H1 (cell line): ENCODE results near the gene UBE2G2. TPM values are rescaled to one million over a fixed set of nuclear protein-coding genes. Genes with fewer than 3 reads are reported as not detected.

ENCODE experiments used
- CTCF ChIA-PET: fragments of 300-600 bp; sonication (Branson Sonifier 250); formaldehyde crosslinking; loops from one replicate; lab custom pipeline; 2021; ENCODE audit not compliant: partially characterized antibody; lab: Charles Lee
- POLR2A ChIA-PET: fragments of 300-600 bp; sonication (Branson Sonifier 250); formaldehyde crosslinking; loops from one replicate; lab custom pipeline; 2021; ENCODE audit warnings: inconsistent platforms; ENCODE audit not compliant: partially characterized antibody; lab: Charles Lee
- DNase-seq, 2 experiments: peaks; one replicate each; pipeline versions ENCODE4 v3.0.0 to v3.0.0-alpha.2; 2010 to 2022; ENCODE audit warnings: low spot score in 2 of 2, low read depth in 1 of 2, mixed read lengths in 1 of 2
- FAIRE-seq: peaks from 2 replicates; lab custom pipeline; 2011; peaks lifted over from hg19 to GRCh38; lab: Jason Lieb, UNC
- H2AFZ ChIP-seq: 2 replicates; pipeline ENCODE4 v1.8.1; 2012; ENCODE audit warnings: low read length, inconsistent platforms
- H2AK5ac ChIP-seq: 2 replicates; pipeline ENCODE4 v1.6.1; 2013; ENCODE audit warnings: low read depth, low read length
- H2BK120ac ChIP-seq: replicated peaks from 2 replicates; pipeline ENCODE3; 2013; ENCODE audit warnings: low read depth, low read length, inconsistent platforms
- H2BK12ac ChIP-seq: 2 replicates; pipeline ENCODE4 v1.6.1; 2013; ENCODE audit warnings: low read depth, low read length
- H2BK15ac ChIP-seq: 2 replicates; pipeline ENCODE4 v1.6.1; 2013; ENCODE audit warnings: low read length
- H2BK20ac ChIP-seq: 2 replicates; pipeline ENCODE4 v1.6.1; 2013; ENCODE audit warnings: low read length
- H2BK5ac ChIP-seq: 2 replicates; pipeline ENCODE4 v1.6.1; 2013; ENCODE audit warnings: low read depth, low read length
- H3K14ac ChIP-seq: 2 replicates; pipeline ENCODE4 v1.6.1; 2013; ENCODE audit warnings: inconsistent platforms; ENCODE audit not compliant: insufficient read length
- H3K18ac ChIP-seq: 2 replicates; pipeline ENCODE4 v1.6.1; 2013; ENCODE audit warnings: low read length; ENCODE audit errors: extremely low read depth
- H3K23ac ChIP-seq: 2 replicates; pipeline ENCODE4 v1.6.1; 2013; ENCODE audit warnings: inconsistent platforms; ENCODE audit not compliant: insufficient read length
- H3K23me2 ChIP-seq: 2 replicates; pipeline ENCODE4 v1.6.1; 2013; ENCODE audit warnings: low read depth, low read length
- H3K27ac ChIP-seq: 2 replicates; pipeline ENCODE4 v1.6.1; 2011; ENCODE audit warnings: low read depth, low read length, inconsistent platforms
- H3K27me3 ChIP-seq, 4 experiments: replicated peaks in 1 of 4; 1 replicate in 1 of 4; 2 replicates in 3 of 4; pipeline versions ENCODE4 v1.6.1 to v1.8.1; 2011 to 2013; ENCODE audit warnings: low read length in 3 of 4, mild to moderate bottlenecking in 3 of 4, inconsistent platforms in 2 of 4, mixed read lengths in 2 of 4, moderate library complexity in 1 of 4; ENCODE audit not compliant: control insufficient read depth in 3 of 4, insufficient read depth in 3 of 4; ENCODE audit errors: extremely low read depth in 1 of 4
- H3K36me3 ChIP-seq, 4 experiments: 2 replicates each; pipeline versions ENCODE4 v1.6.1 to v1.8.1; 2011 to 2013; ENCODE audit warnings: mild to moderate bottlenecking in 4 of 4, low read length in 3 of 4, moderate library complexity in 2 of 4, control low read depth in 1 of 4, inconsistent platforms in 1 of 4; ENCODE audit not compliant: insufficient read depth in 4 of 4, control insufficient read depth in 2 of 4
- H3K4ac ChIP-seq: replicated peaks from 2 replicates; pipeline ENCODE3; 2013; ENCODE audit warnings: low read length, low read depth, mixed read lengths, inconsistent platforms; ENCODE audit not compliant: insufficient read length
- H3K4me1 ChIP-seq, 4 experiments: replicated peaks in 1 of 4; 1 replicate in 1 of 4; 2 replicates in 3 of 4; pipeline versions ENCODE4 v1.6.1 to v1.8.1; 2011 to 2013; ENCODE audit warnings: low read length in 3 of 4, inconsistent platforms in 2 of 4, mixed read lengths in 1 of 4; ENCODE audit not compliant: insufficient read depth in 4 of 4, control insufficient read depth in 3 of 4
- H3K4me2 ChIP-seq, 2 experiments: 2 replicates each; pipeline versions ENCODE4 v1.6.1 to v1.8.1; 2011 to 2013; ENCODE audit warnings: low read depth in 2 of 2, low read length in 2 of 2, control low read depth in 1 of 2, inconsistent platforms in 1 of 2, mild to moderate bottlenecking in 1 of 2; ENCODE audit not compliant: insufficient read depth in 1 of 2
- H3K4me3 ChIP-seq, 4 experiments: fragments of 200-600, 300-600 bp in 1 of 4; sonication (generic), shearing (Covaris generic), sonication (Bioruptor Twin) in 1 of 4; 2 replicates each; pipeline versions ENCODE4 v1.5.1 to v1.8.1; 2011 to 2016; ENCODE audit warnings: low read length in 4 of 4, low read depth in 3 of 4, control low read depth in 2 of 4, inconsistent platforms in 2 of 4, mild to moderate bottlenecking in 2 of 4, mixed read lengths in 1 of 4, moderate library complexity in 1 of 4; ENCODE audit not compliant: insufficient read depth in 2 of 4; ENCODE audit errors: extremely low read depth in 1 of 4
- H3K56ac ChIP-seq: replicated peaks from 2 replicates; pipeline ENCODE3; 2013; ENCODE audit warnings: low read depth, mild to moderate bottlenecking, mixed read lengths, low read length, inconsistent platforms; ENCODE audit not compliant: insufficient read length
- H3K79me1 ChIP-seq: 2 replicates; pipeline ENCODE4 v1.6.1; 2013; ENCODE audit warnings: low read depth, low read length, control low read depth
- H3K79me2 ChIP-seq, 2 experiments: 2 replicates each; pipeline versions ENCODE4 v1.6.1 to v1.8.1; 2012 to 2013; ENCODE audit warnings: low read length in 2 of 2, mild to moderate bottlenecking in 2 of 2, inconsistent platforms in 1 of 2; ENCODE audit not compliant: insufficient read depth in 2 of 2, control insufficient read depth in 1 of 2
- H3K9ac ChIP-seq, 4 experiments: replicated peaks in 1 of 4; 1 replicate in 1 of 4; 2 replicates in 3 of 4; pipeline versions ENCODE4 v1.6.1 to v1.8.1; 2011 to 2013; ENCODE audit warnings: low read depth in 3 of 4, low read length in 3 of 4, control low read depth in 2 of 4, mild to moderate bottlenecking in 2 of 4, moderate library complexity in 2 of 4, inconsistent platforms in 1 of 4; ENCODE audit errors: extremely low read depth in 1 of 4
- H3K9me3 ChIP-seq, 2 experiments: 2 replicates each; pipeline versions ENCODE4 v1.6.1 to v1.8.1; 2012 to 2013; ENCODE audit warnings: mild to moderate bottlenecking in 2 of 2, moderate library complexity in 2 of 2, control low read depth in 1 of 2, inconsistent platforms in 1 of 2, low read depth in 1 of 2, low read length in 1 of 2, mixed read lengths in 1 of 2; ENCODE audit not compliant: insufficient read depth in 2 of 2
- H4K20me1 ChIP-seq, 2 experiments: replicated peaks in 1 of 2; 2 replicates each; pipeline versions ENCODE3 to v1.8.1; 2011 to 2013; ENCODE audit warnings: inconsistent platforms in 2 of 2, low read length in 2 of 2, mild to moderate bottlenecking in 1 of 2; ENCODE audit not compliant: insufficient read depth in 2 of 2, control insufficient read depth in 1 of 2
- H4K5ac ChIP-seq: 2 replicates; pipeline ENCODE4 v1.6.1; 2013; ENCODE audit warnings: low read length, low read depth, mixed read lengths, inconsistent platforms; ENCODE audit not compliant: insufficient read length
- H4K8ac ChIP-seq: 2 replicates; pipeline ENCODE4 v1.8.0; 2013; ENCODE audit warnings: mild to moderate bottlenecking, moderate library complexity, low read length, inconsistent platforms; ENCODE audit not compliant: insufficient read depth; ENCODE audit errors: extremely low read depth
- H4K91ac ChIP-seq: replicated peaks from 2 replicates; pipeline ENCODE3; 2013; ENCODE audit warnings: low read length, mixed read lengths, inconsistent platforms; ENCODE audit not compliant: insufficient read length
- BACH1 ChIP-seq: IDR thresholded peaks from 2 replicates; pipeline ENCODE4 v1.6.1; 2012; ENCODE audit warnings: low read length, improper control_type of control experiment
- CBX5 ChIP-seq: fragments of 300-800, 300-1000 bp; sonication (generic); IDR thresholded peaks from 2 replicates; pipeline ENCODE4 v1.7.1; 2016; ENCODE audit warnings: antibody characterized with exemption, low read length, low read depth
- CTBP2 ChIP-seq: IDR thresholded peaks from 2 replicates; pipeline ENCODE4 v1.7.0; 2011; ENCODE audit warnings: borderline replicate concordance, mild to moderate bottlenecking, moderate library complexity, mixed read lengths, low read length; ENCODE audit not compliant: insufficient read depth, insufficient read length
- FOSL1 ChIP-seq: IDR thresholded peaks from 2 replicates; pipeline ENCODE4 v1.6.1; 2011; ENCODE audit warnings: mild to moderate bottlenecking, low read depth, low read length, moderate library complexity; ENCODE audit not compliant: insufficient read depth
- HDAC2 ChIP-seq, 2 experiments: fragments of 300-600 bp in 1 of 2; sonication (generic) in 1 of 2; IDR thresholded peaks; 2 replicates each; pipeline ENCODE4 v1.6.1; 2011 to 2012; ENCODE audit warnings: low read depth in 2 of 2, low read length in 2 of 2, mild to moderate bottlenecking in 2 of 2, moderate library complexity in 2 of 2, borderline replicate concordance in 1 of 2, inconsistent platforms in 1 of 2
- JUN ChIP-seq: IDR thresholded peaks from 2 replicates; pipeline ENCODE4 v1.6.1; 2011; ENCODE audit warnings: low read depth, mild to moderate bottlenecking, improper control_type of control experiment, low read length
- MAX ChIP-seq: IDR thresholded peaks from 2 replicates; pipeline ENCODE4 v1.6.1; 2012; ENCODE audit warnings: inconsistent platforms
- NRF1 ChIP-seq: IDR thresholded peaks from 2 replicates; pipeline ENCODE4 v1.6.1; 2011; ENCODE audit warnings: mild to moderate bottlenecking, low read depth, low read length, improper control_type of control experiment
- POLR2A ChIP-seq, 2 experiments: IDR thresholded peaks; 1 replicate in 1 of 2; 2 replicates in 1 of 2; pipeline ENCODE4 v1.6.1; 2011; ENCODE audit warnings: low read depth in 2 of 2, low read length in 2 of 2, mild to moderate bottlenecking in 2 of 2; ENCODE audit errors: control extremely low read depth in 1 of 2
- POU5F1 ChIP-seq: IDR thresholded peaks from 2 replicates; pipeline ENCODE4 v1.6.1; 2011; ENCODE audit warnings: low read depth, mild to moderate bottlenecking, low read length, moderate library complexity
- SP1 ChIP-seq: IDR thresholded peaks from 2 replicates; pipeline ENCODE4 v1.6.1; 2011; ENCODE audit warnings: low read depth, low read length
- TEAD4 ChIP-seq: IDR thresholded peaks from 2 replicates; pipeline ENCODE4 v1.6.1; 2012; ENCODE audit warnings: low read depth, low read length, inconsistent platforms, mixed read lengths
- WGBS, 2 experiments: shearing (Covaris generic) in 1 of 2; methylation state at CpG; one replicate each; pipeline versions ENCODE4 v1.1.6 to v1.1.7; 2013 to 2015; ENCODE audit warnings: low lambda C conversion rate in 2 of 2, mixed read lengths in 2 of 2, inconsistent platforms in 1 of 2, low coverage in 1 of 2, missing lambda C conversion rate in 1 of 2; ENCODE audit not compliant: insufficient replicate concordance in 2 of 2, insufficient coverage in 1 of 2, insufficient read length in 1 of 2; ENCODE audit errors: extremely low coverage in 1 of 2, missing lambda C conversion rate in 1 of 2; 5-methylcytosine and 5-hydroxymethylcytosine counted together
- polyA plus RNA-seq, 7 experiments: library from polyadenylated mRNA; depleted of rRNA in 3 of 7; stranded (reverse) in 5 of 7; unstranded in 2 of 7; fragments of >200 nt in 5 of 7; fragments of 200-250 nt in 2 of 7; gene quantifications; 1 replicate in 5 of 7; 2 replicates in 1 of 7; 4 replicates in 1 of 7; pipeline versions ENCODE4 v1.2.1 to v1.2.3, GENCODE V29; 2011 to 2013; ENCODE audit warnings: missing spikeins in 2 of 7, mixed read lengths in 2 of 7
- total RNA-seq: library from RNA; stranded (reverse); fragmentation: NEBNext Ultra II Directional; extraction: Animal tissue kit (Norgen Biotek cat#: 25700); gene quantifications from 2 replicates; pipeline ENCODE4 v1.2.1, GENCODE V29; 2021
- TF ChIP-seq, protein P1 (sequence below): IDR thresholded peaks from 2 replicates; pipeline ENCODE4 v1.6.1; 2011; ENCODE audit warnings: low read depth, mild to moderate bottlenecking, low read length; ENCODE audit not compliant: insufficient read depth

The UBE2G2 gene
- total and polyA plus RNA-seq, 2 of the 8 experiments (the other 6 are each of a cell fraction or from before 2014, with no cell fraction given) = 96.3 to 101 TPM

GRCh38 chr21:44757731-44758130 is 43.9 kb downstream of the UBE2G2 start:
- H3K9me3 ChIP-seq = peaks cover 0 to 6% of the 10 kb centered on the region in 2 experiments; a peak in 1 of 4 replicates
- no peaks in the 10 kb centered on the region for H3K27me3 ChIP-seq
- H2BK120ac ChIP-seq = no peak overlapping the region
- no peak overlapping the region for H2BK12ac ChIP-seq
- H4K91ac ChIP-seq = no peak overlapping the region
- H3K23me2 ChIP-seq = no peaks in the 10 kb centered on the region
- H3K56ac ChIP-seq = no peak overlapping the region
- no peak overlapping the region for H2AFZ ChIP-seq
- no peak overlapping the region for H2BK20ac ChIP-seq
- no peak overlapping the region for H3K23ac ChIP-seq
- DNase-seq = peak in 1 of 2 experiments; percentile 36
- H3K4me2 ChIP-seq = no peak overlapping the region
- CTCF ChIA-PET = interaction anchor here (0.7 to 3.1 kb wide), 8 partner anchors 9 to 160 kb away, joined by 3 to 10 read pairs (median 4); no protein-coding TSS in a partner anchor
- no peak overlapping the region for H3K18ac ChIP-seq
- no peaks in the 10 kb centered on the region for H3K79me1 ChIP-seq
- WGBS, 2 experiments = 83% methylated on average over 3 of the region's 6 CpGs; no CpG with 5 or more reads in 1 of the 2 experiments
- H3K4me1 ChIP-seq = peaks cover 0 to 20% (median 9%) of the 10 kb centered on the region in 4 experiments; a peak in 5 of 7 replicates
- no peak overlapping the region for H2AK5ac ChIP-seq
- no peak overlapping the region for H2BK15ac ChIP-seq
- no peak overlapping the region for H3K14ac ChIP-seq
- no peak for FAIRE-seq
- H2BK5ac ChIP-seq = no peak overlapping the region
- no peak overlapping the region for H3K9ac ChIP-seq
- no peaks in the 10 kb centered on the region for H3K36me3 ChIP-seq
- POLR2A ChIA-PET = interaction anchor here (0.9 to 1.1 kb wide), 2 partner anchors 11 to 43 kb away, joined by 3 to 4 read pairs; no protein-coding TSS in a partner anchor
- no peaks in the 10 kb centered on the region for H3K79me2 ChIP-seq
- H4K5ac ChIP-seq = no peak overlapping the region
- no peak overlapping the region for H3K4me3 ChIP-seq
- peaks cover 0 to 2% of the 10 kb centered on the region in 2 experiments for H4K20me1 ChIP-seq
- no peak overlapping the region for H3K27ac ChIP-seq
- peak overlapping the region; percentile 1; the same call in 1 of the 2 replicates for H4K8ac ChIP-seq
- no peak overlapping the region for H3K4ac ChIP-seq
- TF ChIP-seq BACH1 (no peak), CBX5 (no peak), CTBP2 (no peak), NRF1 (no peak), TEAD4 (no peak), POLR2A (IDR thresholded peaks at IDR 0.05; ENCODE audit: control extremely low read depth in 1 of 2, low read depth in 2 of 2, low read length in 2 of 2) (no peak), SP1 (no peak), MAX (no peak), JUN (no peak), HDAC2 (IDR thresholded peaks at IDR 0.05; ENCODE audit: borderline replicate concordance in 1 of 2, low read depth in 2 of 2, low read length in 2 of 2) (no peak), POU5F1 (no peak), FOSL1 (no peak)
- TF ChIP-seq, protein P1, sequence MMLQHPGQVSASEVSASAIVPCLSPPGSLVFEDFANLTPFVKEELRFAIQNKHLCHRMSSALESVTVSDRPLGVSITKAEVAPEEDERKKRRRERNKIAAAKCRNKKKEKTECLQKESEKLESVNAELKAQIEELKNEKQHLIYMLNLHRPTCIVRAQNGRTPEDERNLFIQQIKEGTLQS = no peak
